ENCODE results near the gene LY86.
"Not testable (repeated sequence)": the region's sequence is repeated elsewhere in the genome, so short reads cannot be mapped to it uniquely, and the experiment has no call there.

The LY86 gene

DNA sequence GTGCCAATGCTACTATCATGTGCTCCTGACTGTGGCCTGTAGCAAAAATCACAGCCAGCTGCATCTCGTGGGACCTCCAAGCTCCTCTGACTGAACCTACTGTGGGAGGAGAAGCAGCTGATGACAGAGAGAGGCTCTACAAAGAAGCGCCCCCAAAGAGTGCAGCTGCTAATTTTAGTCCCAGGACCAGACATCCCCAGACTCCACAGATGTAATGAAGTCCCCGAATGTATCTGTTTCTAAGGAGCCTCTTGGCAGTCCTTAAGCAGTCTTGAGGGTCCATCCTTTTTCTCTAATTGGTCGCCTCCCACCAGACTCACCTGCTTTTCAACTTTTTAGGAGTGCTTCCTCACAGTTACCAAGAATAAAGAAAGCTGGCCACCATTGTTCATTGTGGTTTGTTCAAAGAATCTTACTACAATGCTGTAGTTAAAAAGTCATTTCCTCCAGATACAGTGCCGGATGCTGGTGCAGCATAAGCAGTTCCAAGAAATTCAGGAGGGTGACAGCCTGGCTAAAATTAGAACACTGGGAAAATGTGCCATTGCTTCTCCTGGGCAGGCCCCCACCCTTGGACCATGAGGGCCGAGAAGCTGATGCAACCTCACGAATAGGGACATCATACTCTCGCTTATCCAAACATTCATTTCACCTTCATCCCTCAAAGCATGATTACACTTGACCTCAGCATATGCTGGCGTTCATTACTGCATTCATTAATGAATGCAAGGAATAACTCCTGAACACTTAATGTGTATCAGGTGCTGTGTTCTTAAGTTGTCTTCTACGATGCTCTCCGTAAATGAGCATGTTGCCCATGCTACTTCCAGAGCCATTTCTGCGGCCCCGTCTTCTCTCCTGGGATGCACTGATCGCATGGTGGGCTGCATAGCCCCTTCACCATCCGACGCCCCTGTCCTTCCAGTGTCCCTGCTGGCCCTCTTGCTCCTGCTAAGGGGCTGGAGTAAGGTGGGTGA is 66.4 kb downstream of the LY86 start:
- peak; percentile 24 to 28 for DNase-seq (ENCODE audit: low read depth in 2 of 2)

DNA sequence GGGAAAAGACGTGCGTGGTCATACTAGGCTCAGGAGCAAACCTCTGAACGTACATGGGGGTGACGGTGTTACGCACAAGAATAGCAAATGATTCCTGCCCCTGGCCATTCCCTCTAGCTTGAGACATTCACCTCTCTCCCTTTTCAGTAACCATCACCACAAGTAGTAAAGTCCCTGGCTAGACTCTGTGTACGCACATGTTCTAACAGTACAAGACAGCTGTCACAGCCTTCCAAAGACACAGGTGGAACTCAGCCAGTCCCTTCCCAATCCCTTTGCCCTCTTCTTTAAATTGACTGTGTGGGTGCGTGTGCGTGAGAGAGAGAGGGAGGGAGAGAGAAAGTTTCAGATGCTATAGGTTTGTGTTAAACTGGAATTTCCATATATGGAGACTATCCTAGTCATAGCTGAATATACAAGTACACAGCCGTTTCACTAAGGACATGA is 67.3 kb downstream of the LY86 start:
- no peak for DNase-seq (ENCODE audit: low read depth in 2 of 2)

DNA sequence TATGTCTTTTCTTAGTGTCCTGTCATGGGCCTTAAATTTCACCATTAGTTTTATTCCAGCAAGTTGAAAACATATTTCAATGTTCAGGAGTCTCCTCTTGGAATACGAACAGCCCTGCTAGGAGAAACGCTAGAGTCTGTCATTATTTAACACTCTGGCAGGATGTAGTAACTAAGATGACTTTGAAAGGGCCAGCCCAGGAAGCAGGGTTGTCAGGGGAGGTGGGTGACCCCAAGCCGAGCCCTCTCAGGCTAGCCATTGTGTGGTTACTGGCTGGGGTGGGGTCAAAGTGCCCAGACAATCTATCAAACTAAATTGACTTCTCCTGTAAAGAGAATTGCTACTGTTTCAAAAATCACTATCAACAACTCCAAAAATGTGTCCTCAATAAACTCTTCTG is 67.8 kb downstream of the LY86 start:
- no peak for DNase-seq (ENCODE audit: low read depth in 2 of 2)

DNA sequence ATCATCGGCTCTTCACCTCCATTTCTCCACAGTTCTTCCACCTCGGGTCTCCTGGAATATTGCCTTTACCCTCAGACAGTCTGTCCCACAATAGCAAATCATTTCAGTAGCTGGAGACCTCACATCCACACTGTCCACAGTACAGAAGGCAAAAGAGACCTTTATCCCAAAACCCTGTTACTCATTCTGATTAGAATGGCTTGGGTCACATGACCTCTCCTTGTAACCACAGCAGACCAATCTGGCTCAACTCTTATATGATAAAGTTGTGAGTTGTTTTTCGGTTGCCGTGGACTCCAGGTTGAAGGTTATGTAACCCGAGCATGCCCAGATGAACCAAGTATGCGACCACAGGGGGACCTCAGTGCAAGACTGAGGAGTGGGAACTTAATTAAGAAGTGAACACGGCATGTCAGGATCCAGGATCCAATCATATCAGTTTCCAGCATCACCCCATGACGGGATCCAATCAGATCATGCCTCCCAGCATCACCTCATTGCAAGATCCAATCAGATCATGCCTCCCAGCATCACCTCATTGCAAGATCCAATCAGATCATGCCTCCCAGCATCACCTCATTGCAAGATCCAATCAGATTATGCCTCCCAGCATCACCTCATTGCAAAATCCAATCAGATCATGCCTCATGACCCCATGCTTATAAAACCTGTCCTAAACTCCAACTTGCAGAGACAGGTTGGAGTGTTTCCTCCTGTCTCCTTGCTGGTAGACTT is 68.7 kb downstream of the LY86 start:
- no peak for DNase-seq (ENCODE audit: low read depth in 2 of 2)

DNA sequence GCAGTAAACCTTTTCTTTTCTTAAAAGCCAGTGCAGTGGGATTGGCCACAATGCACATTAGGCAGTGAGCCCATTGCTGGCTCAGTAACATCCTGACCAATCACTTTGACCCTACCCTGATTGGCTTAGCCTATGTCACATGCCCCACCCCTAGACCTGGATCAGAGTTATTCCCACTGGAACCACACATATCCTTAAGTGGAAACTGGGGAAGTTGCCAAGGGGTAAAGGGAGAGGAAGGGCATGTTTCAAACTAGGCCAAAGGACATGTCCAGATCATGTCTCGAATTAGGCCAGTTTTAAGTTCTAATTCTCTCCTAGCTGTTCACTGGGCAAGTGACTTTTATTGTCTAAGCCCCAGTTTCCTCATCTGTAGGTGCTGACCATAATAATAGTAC is 69.3 kb downstream of the LY86 start:
- no peak for DNase-seq (ENCODE audit: low read depth in 2 of 2)

DNA sequence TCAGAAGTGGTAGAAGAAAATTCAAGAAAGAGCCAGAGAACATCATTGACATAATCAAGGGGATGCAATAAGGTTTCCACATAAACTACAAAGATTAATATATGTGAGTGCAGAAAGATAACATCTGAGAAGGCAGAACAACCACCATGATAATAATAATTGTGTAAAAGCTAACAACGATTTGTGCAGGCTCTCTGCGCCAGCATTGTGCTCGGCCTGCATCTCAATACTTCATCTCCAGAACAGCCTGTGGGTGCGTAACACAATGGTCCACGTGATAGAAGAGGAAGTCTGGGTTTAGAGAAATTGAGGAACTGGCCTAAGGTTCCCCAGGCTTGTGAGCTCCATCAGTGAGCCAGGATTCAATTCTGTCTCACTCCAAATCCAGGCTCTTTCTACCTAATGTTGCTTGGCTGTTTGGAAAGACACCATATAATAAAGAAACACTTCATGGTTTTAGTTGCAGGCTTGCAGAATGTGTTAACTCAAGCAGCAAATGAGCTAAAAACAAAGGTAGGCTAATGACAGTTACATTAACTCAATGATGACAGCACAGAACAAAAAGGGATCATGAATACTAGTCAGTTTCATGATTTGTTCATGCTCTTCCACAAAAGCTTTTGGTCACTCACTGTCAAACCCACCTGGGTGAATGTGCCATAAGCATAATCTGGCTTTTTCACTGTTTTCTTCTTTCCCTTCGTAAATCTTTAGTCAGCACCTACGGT is 71.2 kb downstream of the LY86 start:
- no peak for DNase-seq (ENCODE audit: low read depth in 2 of 2)

DNA sequence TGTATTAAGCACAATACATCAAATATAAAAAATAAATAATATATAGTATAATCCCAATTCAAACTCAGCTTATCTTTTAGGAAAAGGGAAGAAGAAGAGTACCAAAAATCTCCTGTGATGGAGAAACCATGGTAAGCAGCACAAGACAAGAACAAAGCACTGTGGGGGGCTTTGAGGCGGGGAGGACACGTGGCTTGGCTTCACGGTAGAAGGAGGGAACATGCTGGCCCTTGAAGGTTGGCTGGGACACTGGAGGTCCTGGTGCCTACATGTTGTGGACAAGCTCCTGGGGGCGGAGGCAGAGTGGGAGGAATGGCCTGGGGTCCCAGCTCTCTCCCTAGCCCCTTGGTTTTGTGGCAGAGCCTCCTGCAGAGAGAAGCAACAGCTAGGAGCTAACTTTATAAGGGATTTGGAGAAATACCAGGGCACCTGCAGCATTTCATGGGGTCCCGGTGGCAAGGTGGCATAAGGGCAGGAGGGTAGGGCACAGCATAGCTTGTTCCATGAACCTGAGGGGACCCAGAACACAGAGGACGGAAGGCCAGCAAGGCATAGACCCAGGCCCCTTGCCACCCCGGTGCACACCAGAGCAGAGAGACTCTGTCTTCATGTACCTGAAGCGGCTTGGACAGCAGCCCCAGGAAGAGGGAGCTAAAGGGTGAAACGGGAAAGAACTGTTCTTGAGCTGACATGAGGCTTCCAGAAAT is 72.0 kb downstream of the LY86 start:
- no peak for DNase-seq (ENCODE audit: low read depth in 2 of 2)

DNA sequence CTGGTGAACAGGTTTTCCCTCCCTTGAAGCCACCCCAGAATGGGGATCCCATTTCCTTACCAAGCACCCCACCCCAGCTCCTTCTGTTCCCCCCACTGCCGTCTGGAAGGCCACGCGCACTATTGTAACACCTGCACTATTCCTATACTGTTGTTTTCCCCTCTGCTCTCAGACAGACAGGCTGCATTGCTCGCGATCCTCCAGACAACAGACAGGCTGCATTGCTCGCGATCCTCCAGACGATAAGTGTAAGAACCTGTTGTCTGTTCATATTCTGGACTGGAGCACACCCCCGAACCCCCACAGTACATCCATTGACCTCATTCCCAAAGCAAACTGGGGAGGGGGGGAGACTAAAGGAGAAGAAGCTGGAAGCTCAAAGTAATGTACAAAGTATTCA is 72.7 kb downstream of the LY86 start:
- DNase-seq (ENCODE audit: low read depth in 2 of 2), result no peak

DNA sequence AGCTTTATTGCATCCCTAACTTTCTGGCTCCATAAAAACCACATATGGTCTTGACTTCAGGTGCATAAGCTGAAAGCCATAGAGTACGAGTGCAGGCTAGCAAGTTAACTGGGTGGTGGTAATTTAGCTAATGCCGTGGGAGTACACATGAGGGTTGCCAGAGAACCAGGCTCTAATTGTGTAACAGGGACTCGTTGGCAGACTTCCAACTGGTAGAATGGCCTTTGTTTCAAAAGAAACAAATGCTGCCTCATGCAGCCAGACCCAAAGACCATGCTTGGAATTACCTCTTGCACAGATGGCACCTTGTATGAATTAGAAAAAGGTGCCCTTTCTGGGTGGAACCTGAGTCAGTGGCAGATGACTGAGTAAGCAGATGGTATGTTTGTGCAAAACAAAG is 73.2 kb downstream of the LY86 start:
- DNase-seq (ENCODE audit: low read depth in 2 of 2), result no peak

DNA sequence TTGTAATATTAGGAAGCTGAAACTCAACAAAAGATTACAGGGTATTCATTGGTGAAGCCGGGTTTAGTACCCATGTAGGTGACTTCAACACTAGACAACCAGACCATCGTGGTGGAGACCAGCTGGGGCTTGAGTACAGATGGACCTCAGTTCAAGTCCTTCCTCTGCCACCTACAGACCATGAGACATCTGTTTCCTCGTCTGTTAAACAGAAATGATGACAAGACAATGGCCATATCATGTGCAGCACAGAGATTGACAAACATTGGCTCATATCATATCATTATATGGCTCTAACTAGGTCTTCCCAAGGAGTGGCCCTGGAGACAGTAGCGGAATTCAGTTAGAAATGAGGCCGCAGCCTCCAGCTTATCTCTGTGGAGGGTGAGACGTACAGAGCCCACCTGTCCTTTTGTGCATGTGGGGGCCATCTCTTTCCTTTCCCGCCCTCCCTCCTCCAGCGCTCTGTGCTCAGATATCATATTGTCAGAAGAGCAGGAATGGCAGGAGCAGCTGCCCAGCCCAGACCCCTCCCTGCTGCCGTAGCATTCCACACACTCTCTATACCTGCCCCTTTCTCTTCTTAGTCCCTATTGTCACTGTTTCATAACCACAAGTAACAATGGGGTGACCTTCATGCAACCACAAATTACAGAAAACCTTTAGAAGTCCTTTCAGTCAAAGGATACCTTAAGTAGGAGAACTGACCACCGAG is 75.1 kb downstream of the LY86 start:
- no peak for DNase-seq (ENCODE audit: low read depth in 2 of 2)

DNA sequence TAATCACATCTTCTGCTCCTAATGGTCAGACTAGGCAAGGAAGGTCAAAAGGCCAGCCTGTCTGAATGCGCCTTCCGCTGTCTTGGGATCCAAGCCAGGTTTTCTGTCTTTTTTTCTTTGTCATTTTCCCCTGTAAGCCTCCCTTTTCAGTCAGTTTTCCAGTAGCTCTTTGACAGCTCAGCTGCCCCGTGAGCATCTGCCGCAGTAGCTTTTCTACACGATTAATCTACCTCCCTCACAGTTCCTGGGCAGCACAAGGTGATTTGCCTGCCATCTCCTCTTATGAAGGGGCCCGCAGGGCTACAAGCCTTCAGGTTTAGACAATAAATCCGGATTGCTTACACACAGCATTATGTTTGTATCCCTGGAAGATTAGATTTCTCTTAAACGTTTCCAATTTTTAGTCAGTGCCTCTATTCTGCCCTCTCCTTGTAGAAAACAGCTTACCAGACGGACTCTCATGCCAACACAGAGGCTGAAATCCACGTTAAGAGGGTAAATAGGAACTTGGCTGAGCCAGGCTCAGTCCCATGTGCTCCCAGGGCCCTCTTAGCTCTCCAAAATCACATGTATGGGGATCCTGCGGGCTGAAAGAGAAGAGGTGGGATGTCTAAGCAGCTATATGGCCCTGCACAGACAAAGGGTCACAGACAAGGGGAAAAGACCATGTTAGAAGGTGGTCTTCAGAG is 77.2 kb downstream of the LY86 start:
- DNase-seq (ENCODE audit: low read depth in 2 of 2), result no peak

DNA sequence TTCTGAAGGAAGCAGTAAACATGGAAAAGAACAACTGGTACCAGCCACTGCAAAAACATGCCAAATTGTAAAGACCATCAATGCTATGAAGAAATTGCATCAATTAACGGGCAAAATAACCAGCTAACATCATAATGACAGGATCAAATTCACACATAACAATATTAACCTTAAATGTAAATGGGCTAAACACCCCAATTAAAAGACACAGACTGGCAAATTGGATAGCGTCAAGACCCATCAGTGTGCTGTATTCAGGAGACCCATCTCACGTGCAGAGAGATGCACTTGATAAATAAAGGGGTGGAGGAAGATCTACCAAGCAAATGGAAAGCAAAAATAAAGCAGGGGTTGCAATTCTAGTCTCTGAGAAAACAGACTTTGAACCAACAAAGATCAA is 81.6 kb downstream of the LY86 start:
- DNase-seq (ENCODE audit: low read depth in 2 of 2), result not testable (repeated sequence)

DNA sequence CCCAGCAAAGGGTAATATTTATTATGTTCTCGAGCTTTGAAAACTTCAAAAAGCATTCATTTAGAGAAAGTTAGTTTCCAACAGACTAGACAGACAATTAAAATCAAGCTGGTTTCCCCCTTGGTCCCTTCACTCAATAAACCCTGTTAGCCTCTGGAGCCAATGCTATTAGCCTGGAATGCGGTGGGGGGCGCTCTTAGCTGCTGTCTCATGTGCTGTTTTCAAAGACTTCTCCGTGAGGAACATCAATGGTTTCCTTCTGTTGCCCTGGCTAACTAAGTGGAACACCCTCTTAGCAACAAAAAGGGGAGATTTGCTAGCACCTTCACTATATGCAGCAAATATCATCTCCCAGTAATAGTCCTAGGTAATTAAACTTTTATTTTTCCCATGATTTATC is 86.4 kb downstream of the LY86 start:
- DNase-seq (ENCODE audit: low read depth in 2 of 2), result no peak

DNA sequence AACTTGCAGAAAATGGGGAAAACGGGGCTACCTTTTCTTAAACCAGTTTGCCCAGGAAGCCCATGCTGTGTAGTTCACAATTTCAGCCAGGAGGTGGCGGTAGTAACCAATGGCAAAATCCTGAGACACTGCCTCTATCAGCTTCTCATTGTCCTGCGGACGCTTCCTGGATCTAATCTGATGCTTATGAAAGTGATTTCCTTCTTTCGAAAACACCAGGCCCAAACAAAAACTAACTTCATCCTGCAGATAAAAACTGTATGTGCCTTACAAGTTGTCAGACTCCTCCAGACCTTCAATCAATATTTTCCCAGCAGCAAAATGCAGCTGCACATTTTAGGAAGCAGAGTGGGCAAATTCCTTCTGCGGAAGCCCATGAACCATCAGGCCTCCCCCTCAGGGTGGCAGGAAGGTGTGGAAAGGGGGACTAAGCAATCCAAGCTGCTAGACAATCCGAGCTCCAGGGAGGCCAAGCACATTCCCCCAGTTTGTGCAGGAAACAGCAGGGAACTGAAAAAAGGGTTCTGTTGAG is 88.5 kb downstream of the LY86 start:
- peak; percentile 56 to 85 for DNase-seq (ENCODE audit: low read depth in 2 of 2)

DNA sequence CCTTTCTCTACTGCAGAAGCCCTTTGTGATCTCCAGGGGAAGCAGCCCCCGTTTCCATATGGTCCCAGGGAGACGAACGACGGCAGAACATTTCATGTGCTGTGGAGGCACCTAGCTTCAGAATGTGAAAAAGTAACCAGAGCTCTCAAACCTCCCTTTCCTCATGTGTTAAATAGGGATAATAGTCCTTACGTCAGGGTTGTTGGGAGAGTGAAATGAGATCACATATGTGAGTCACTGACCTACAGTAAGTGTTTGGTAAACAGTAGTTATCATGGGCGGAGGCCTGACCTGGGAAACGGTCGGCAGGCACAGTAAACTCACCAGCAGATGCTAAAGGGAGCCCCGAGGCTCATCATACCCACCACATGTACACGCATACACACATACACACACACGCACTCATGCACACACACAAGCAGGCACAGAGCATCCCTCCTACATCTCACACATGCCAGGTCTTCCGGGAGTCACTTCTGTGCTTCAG is 89.7 kb downstream of the LY86 start:
- DNase-seq (ENCODE audit: low read depth in 2 of 2), result no peak

DNA sequence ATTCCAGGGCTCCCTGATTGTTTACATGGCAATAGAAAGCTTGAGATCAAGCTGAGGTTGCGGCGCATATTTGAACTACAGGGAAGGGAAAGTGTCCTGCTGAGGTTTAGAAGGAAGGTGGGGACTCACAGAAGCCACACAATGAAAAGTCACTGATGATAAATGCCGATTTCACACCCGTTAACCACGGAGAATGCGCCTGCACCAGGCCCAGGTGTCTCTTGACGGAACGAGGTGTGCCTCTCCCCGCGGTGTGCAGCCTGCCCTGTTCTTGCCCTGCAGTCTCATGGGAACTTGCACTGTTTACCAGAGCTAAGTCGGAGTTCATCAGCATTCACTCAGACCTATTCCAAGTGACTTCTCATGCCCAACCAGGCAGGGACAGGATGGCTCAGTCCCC is 90.3 kb downstream of the LY86 start:
- DNase-seq (ENCODE audit: low read depth in 2 of 2), result no peak

DNA sequence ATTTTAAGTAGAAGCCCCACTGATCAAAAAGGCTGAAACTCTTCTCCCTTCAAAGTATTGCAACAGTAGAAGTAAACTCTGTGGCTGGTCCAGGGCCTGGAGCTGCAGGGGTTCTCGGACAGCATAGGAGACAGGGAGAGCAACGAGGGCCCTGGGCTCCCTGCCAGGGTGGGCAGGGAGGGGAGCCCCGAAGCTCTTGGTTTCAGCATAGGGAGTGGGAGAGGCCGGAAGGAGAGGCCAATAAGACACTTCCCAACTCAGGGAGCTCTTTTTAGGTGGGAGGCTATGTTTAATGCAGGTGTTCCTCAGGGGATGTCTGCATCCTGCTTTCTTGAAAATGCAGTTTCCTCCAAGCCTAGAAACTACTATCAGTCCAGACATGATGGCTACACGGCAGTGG is 91.1 kb downstream of the LY86 start:
- DNase-seq (ENCODE audit: low read depth in 2 of 2), result no peak

DNA sequence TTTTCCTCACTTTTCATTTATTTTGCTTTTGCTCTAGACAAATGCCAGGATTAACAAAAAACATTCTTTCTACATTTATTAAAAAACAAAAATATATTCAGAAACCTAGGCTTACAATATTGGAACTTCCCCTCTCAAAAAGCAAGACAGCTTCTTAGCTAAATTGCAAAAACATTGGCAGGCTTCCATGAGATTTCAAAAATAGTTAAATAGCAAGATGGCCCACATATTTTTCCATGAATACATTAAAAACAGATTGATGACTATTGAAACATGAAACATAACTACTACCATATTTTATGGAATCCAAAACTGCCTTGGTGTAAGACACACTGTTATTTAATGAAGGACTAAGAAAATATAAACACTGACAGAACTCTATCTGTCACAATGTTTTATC is 92.0 kb downstream of the LY86 start:
- no peak for DNase-seq (ENCODE audit: low read depth in 2 of 2)

DNA sequence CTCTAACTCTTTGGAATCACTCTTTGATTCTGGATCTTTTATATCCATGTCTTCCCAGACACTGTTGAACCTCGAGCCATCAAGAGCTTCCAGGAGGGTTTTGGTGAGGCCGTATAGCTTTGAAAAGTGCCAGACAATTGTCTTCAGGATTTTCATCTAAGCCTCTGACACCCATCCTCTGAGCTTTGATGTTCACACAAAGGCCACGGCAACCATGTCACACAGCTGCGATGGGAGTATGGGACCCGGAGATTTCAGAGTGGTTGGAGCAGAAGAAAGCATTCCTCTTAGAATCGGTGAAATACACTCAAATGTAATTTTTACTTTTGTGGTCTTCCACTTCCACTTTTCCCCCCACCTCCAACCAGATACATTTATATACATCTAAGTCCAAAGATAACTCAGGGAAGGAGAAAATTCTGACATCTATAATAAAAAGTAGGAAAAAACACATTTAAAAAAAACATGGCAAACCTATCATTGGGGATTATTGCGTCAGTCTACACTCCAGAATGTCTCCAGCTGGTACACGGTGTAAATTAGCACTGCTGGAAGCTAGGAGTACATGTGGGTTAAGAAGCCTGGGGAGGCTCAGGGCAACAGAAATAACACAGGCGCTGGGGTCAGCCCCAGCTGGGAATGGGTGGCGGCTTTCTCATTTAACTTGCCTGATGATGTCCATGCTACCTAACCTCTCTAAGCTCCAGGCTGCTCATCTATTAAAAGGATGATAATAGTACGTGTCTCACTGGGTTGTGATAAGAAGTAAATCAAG is 92.7 kb downstream of the LY86 start:
- no peak for DNase-seq (ENCODE audit: low read depth in 2 of 2)

Data from stimulated activated CD4-positive, alpha-beta T cell treated with anti-CD3 and anti-CD28 coated beads, Interleukin-12 subunit alpha, Interleukin-12 subunit beta, amount 100 ng/mL, for 24 hours (primary cell).